ENCODE data around the gene BRD4.

Gene BRD4

GRCh38 chr19:15244106-15244803, 88.1 kb downstream of the BRD4 start:
- TF ChIP-seq CTCF (IDR thresholded peaks at IDR 0.05): no peak
- H3K27me3 ChIP-seq: no peaks in the 10 kb centered on the region
- H3K9me3 ChIP-seq: no peaks in the 10 kb centered on the region
- H3K4me3 ChIP-seq (ENCODE audit: low read depth in 1 of 2, low read length in 1 of 2): no peak overlapping the region
- H3K27ac ChIP-seq: no peak overlapping the region
- H3K4me1 ChIP-seq (ENCODE audit: control insufficient read depth in 1 of 2, insufficient read depth in 1 of 2, low read depth in 1 of 2, low read length in 1 of 2): no peaks in the 10 kb centered on the region
- peaks cover 100% of the 10 kb centered on the region for H3K36me3 ChIP-seq

GRCh38 chr19:15243236-15243957, 88.9 kb downstream of the BRD4 start:
- Histone ChIP-seq H3K27ac (no peak overlapping the region), H3K36me3 (peaks cover 100% of the 10 kb centered on the region)
- TF ChIP-seq CTCF (IDR thresholded peaks at IDR 0.05): no peak

GRCh38 chr19:15241259-15241910, 91.0 kb downstream of the BRD4 start:
- Histone ChIP-seq H3K27me3 (no peaks in the 10 kb centered on the region), H3K36me3 (peaks cover 100% of the 10 kb centered on the region), H3K4me1 (ENCODE audit: control insufficient read depth in 1 of 2, insufficient read depth in 1 of 2, low read depth in 1 of 2, low read length in 1 of 2) (no peaks in the 10 kb centered on the region), H3K27ac (no peak overlapping the region), H3K4me3 (ENCODE audit: low read depth in 1 of 2, low read length in 1 of 2) (no peak overlapping the region), H3K9me3 (no peaks in the 10 kb centered on the region)
- TF ChIP-seq CTCF (IDR thresholded peaks at IDR 0.05): no peak

More at GRCh38 chr19:15243236-15243957, 88.9 kb downstream of the BRD4 start:
- Histone ChIP-seq H3K4me3 (ENCODE audit: low read depth in 1 of 2, low read length in 1 of 2) (no peak overlapping the region), H3K27me3 (no peaks in the 10 kb centered on the region), H3K9me3 (no peaks in the 10 kb centered on the region), H3K4me1 (ENCODE audit: control insufficient read depth in 1 of 2, insufficient read depth in 1 of 2, low read depth in 1 of 2, low read length in 1 of 2) (no peaks in the 10 kb centered on the region)

- Histone ChIP-seq H3K27me3 (no peaks in the 10 kb centered on the region), H3K9me3 (no peaks in the 10 kb centered on the region), H3K4me3 (ENCODE audit: low read depth in 1 of 2, low read length in 1 of 2) (no peak overlapping the region), H3K4me1 (ENCODE audit: control insufficient read depth in 1 of 2, insufficient read depth in 1 of 2, low read depth in 1 of 2, low read length in 1 of 2) (no peaks in the 10 kb centered on the region), H3K27ac (no peak overlapping the region), H3K36me3 (peaks cover 100% of the 10 kb centered on the region)
- no peak for TF ChIP-seq CTCF (IDR thresholded peaks at IDR 0.05)
These were observed 91.8 kb downstream of the BRD4 start for GRCh38 chr19:15240515-15240914.

- TF ChIP-seq CTCF (IDR thresholded peaks at IDR 0.05): no peak
- no peak overlapping the region for H3K4me3 ChIP-seq (ENCODE audit: low read depth in 1 of 2, low read length in 1 of 2)
- peaks cover 7% of the 10 kb centered on the region for H3K27me3 ChIP-seq
- no peaks in the 10 kb centered on the region for H3K9me3 ChIP-seq
- no peaks in the 10 kb centered on the region for H3K4me1 ChIP-seq (ENCODE audit: control insufficient read depth in 1 of 2, insufficient read depth in 1 of 2, low read depth in 1 of 2, low read length in 1 of 2)
- H3K36me3 ChIP-seq: peaks cover 94% of the 10 kb centered on the region
- H3K27ac ChIP-seq: no peak overlapping the region
These were observed 92.9 kb downstream of the BRD4 start for GRCh38 chr19:15239337-15239949.

Measured in neutrophil (primary cell).